Tibial nerve (tissue), 4 donors: ENCODE data around the gene BCDIN3D. TPM values are rescaled to one million over a fixed set of nuclear protein-coding genes. Genes with fewer than 3 reads are reported as not detected.

Source experiments
- DNase-seq, 2 donors: peaks; one replicate each; pipeline ENCODE4 v3.0.0-alpha.2; 2019; ENCODE audit warnings: low spot score in 2 of 2
- H3K27ac ChIP-seq, 4 donors: fragments of 200-600 bp; sonication (generic) in 3 of 4; one replicate each; pipeline ENCODE4 v1.5.1; 2017 to 2019; ENCODE audit warnings: mild to moderate bottlenecking in 1 of 4
- H3K27me3 ChIP-seq, 2 donors: fragments of 200-600 bp; sonication (generic) in 1 of 2; one replicate each; pipeline versions ENCODE4 v1.5.1 to v1.6.0; 2017 to 2019
- H3K36me3 ChIP-seq, 3 donors: fragments of 200-600 bp; sonication (generic); one replicate each; pipeline ENCODE4 v1.5.1; 2018 to 2019
- H3K4me1 ChIP-seq, 4 donors: fragments of 200-600 bp; sonication (generic) in 3 of 4; one replicate each; pipeline ENCODE4 v1.5.1; 2017 to 2019
- H3K4me3 ChIP-seq, 4 donors: fragments of 200-600 bp; sonication (generic) in 3 of 4; one replicate each; pipeline ENCODE4 v1.5.1; 2017 to 2019; ENCODE audit warnings: mild to moderate bottlenecking in 1 of 4, moderate library complexity in 1 of 4
- H3K9me3 ChIP-seq, 4 donors: fragments of 200-600 bp; sonication (generic) in 3 of 4; one replicate each; pipeline ENCODE4 v1.5.1; 2017 to 2019
- CTCF ChIP-seq, 5 experiments: fragments of 200-600 bp in 3 of 5; fragments of 450-650 bp in 2 of 5; sonication (generic) in 3 of 5; IDR thresholded peaks; one replicate each; pipeline ENCODE4 v1.5.1; 2016 to 2019; ENCODE audit warnings: antibody characterized with exemption in 5 of 5, mild to moderate bottlenecking in 3 of 5, moderate library complexity in 2 of 5
- EP300 ChIP-seq, 2 donors: sonication (generic); formaldehyde crosslinking; IDR thresholded peaks; one replicate each; pipeline ENCODE4 v1.6.1; 2017; ENCODE audit warnings: antibody characterized with exemption in 2 of 2, mild to moderate bottlenecking in 1 of 2
- POLR2A ChIP-seq, 2 donors: fragments of 450-650 bp; IDR thresholded peaks; one replicate each; pipeline ENCODE4 v1.6.1; 2017; ENCODE audit warnings: antibody characterized with exemption in 2 of 2, mild to moderate bottlenecking in 2 of 2, moderate library complexity in 2 of 2
- WGBS, 2 donors: methylation state at CpG; one replicate each; pipeline ENCODE4 v1.1.5; 2018; 5-methylcytosine and 5-hydroxymethylcytosine counted together
- total RNA-seq, 4 donors: library from RNA; depleted of rRNA; stranded (reverse); fragments of >200 nt; gene quantifications; one replicate each; pipeline ENCODE4 v1.1.0, GENCODE V29; 2016

The BCDIN3D gene
- total RNA-seq, 4 donors from 2014 or later: 1.2 to 4.2 (median 2.5) TPM

GRCh38 chr12:49885663-49886461 is 43.0 kb upstream of the BCDIN3D start:
- Histone ChIP-seq H3K36me3 (no peaks in the 10 kb centered on the region), H3K4me1 (no peaks in the 10 kb centered on the region), H3K4me3 (no peak overlapping the region), H3K27ac (no peak overlapping the region), H3K27me3 (no peaks in the 10 kb centered on the region), H3K9me3 (no peaks in the 10 kb centered on the region)
- no peak for DNase-seq
- TF ChIP-seq EP300 (IDR thresholded peaks at IDR 0.05) (no peak), CTCF (IDR thresholded peaks at IDR 0.05) (no peak), POLR2A (IDR thresholded peaks at IDR 0.05) (no peak)
- 45 to 54% methylated on average over 16 of the region's 16 CpGs for WGBS, 2 donors

DNA sequence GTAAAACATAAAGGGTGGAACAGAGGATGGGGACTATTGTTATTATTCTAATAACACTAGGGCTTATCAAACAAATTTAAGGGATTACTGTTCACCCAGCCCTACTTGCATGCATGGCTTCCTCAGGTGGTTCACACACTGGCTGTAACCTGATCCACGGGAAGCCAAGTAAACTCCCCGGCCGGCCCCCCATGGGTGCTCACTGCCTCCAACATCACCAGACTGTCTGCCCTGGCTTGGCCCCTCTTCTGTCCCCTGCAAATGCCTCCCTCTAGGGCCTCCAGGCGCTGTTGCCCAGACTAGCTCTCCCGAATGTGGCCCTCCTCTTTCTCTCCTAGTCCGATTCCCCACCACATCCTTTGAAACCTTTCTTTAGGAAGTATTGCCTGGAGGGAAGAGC is 42.2 kb upstream of the BCDIN3D start:
- no peak overlapping the region for H3K27ac ChIP-seq
- H3K27me3 ChIP-seq: no peaks in the 10 kb centered on the region
- no peak for TF ChIP-seq CTCF (IDR thresholded peaks at IDR 0.05)
- TF ChIP-seq POLR2A (IDR thresholded peaks at IDR 0.05): no peak
- no peak for TF ChIP-seq EP300 (IDR thresholded peaks at IDR 0.05)
- DNase-seq: no peak
- no peaks in the 10 kb centered on the region for H3K4me1 ChIP-seq
- H3K36me3 ChIP-seq: no peaks in the 10 kb centered on the region
- WGBS, 2 donors: 61 to 63% methylated on average over 6 of the region's 6 CpGs
- no peak overlapping the region for H3K4me3 ChIP-seq
- no peaks in the 10 kb centered on the region for H3K9me3 ChIP-seq

DNA sequence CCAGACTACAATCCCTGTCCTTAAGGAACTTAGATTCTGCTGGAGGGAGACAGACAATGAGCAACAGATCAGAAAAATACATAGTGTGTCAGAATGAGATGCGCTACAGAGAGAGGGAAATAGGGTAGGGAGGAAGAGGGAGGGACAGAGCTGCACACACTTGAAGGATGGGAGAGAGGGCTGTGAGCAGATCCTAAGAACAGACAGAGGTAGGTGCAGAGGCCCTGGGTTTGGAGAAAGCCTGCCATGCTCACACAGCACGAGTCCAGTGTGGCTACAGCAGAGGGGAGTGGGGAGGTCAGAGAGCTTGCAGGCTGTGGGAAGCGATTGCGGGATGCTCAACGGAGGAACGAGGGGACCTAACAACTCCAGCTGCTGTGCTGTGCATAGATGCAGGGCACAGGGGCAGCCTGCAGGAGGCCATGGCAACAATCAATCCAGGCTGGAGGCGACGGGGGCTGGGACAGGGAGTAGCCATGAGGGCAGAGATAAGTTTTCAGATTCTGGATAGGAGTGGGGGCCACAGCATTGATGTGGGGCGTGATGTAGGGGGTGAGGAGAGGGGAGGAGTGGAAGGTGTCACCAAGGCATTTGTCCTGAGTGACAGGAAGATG is 40.1 kb upstream of the BCDIN3D start:
- no peak overlapping the region for H3K4me3 ChIP-seq
- no peaks in the 10 kb centered on the region for H3K4me1 ChIP-seq
- WGBS, 2 donors: 55 to 66% methylated on average over 9 of the region's 9 CpGs
- no peaks in the 10 kb centered on the region for H3K36me3 ChIP-seq
- H3K27ac ChIP-seq: no peak overlapping the region
- no peak for DNase-seq
- H3K27me3 ChIP-seq: no peaks in the 10 kb centered on the region
- no peaks in the 10 kb centered on the region for H3K9me3 ChIP-seq
- TF ChIP-seq POLR2A (IDR thresholded peaks at IDR 0.05) (no peak), CTCF (IDR thresholded peaks at IDR 0.05) (no peak), EP300 (IDR thresholded peaks at IDR 0.05) (no peak)

DNA sequence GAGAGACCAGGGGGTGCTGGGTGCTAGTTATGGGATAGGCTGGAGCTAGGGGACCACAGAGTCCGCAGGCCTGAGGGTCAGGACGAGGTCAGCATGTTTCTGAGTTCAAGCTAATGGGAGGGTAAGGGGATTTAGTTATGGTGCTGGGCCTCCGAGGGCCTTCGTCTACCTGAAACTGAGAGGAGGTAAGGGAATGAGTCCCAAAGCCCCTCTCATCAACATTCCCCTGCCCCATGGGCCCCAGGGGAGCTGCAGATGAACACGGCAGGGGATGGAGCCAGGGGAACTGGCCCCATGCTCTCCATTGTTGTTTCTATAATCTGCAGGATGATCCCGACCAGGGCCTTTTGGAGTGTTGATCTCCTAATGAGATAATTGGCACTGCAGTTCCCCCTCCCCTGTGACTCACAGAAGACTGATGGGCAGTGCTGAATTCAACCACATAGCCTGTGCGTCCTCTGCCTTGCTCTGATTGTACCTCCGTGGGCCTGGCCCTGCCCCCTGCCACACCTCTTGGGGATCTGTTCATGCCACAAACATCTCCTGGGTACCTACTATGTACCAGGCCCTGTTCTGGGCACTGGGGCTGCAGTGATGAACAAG is 39.4 kb upstream of the BCDIN3D start:
- Histone ChIP-seq H3K27me3 (no peaks in the 10 kb centered on the region), H3K36me3 (no peaks in the 10 kb centered on the region), H3K27ac (peak overlapping the region in 1 of 4 donors; percentile 12), H3K4me3 (no peak overlapping the region), H3K4me1 (no peaks in the 10 kb centered on the region), H3K9me3 (no peaks in the 10 kb centered on the region)
- TF ChIP-seq POLR2A (IDR thresholded peaks at IDR 0.05) (no peak), CTCF (IDR thresholded peaks at IDR 0.05) (no peak), EP300 (IDR thresholded peaks at IDR 0.05) (no peak)
- no peak for DNase-seq
- 68 to 80% methylated on average over 7 to 8 of the region's 8 CpGs for WGBS, 2 donors
